Activated CD4-positive, alpha-beta T cell treated with anti-CD3 and anti-CD28 coated beads, Interleukin-2, amount 10 ng/mL, durations not matched to agents 7 days and 5 days (primary cell): ENCODE measurements around the gene SLC4A11. TPM values are rescaled to one million over a fixed set of nuclear protein-coding genes. Genes with fewer than 3 reads are reported as not detected.

Experiments used
- CTCF ChIA-PET: fragments of 350-600 bp; sonication (Branson Sonifier 250); formaldehyde crosslinking; loops from one replicate; lab custom pipeline; 2021; ENCODE audit warnings: antibody characterized with exemption; lab: Charles Lee
- POLR2A ChIA-PET: fragments of 350-600 bp; sonication (Branson Sonifier 250); formaldehyde crosslinking; loops from one replicate; lab custom pipeline; 2021; ENCODE audit warnings: antibody characterized with exemption; lab: Charles Lee
- DNase-seq: peaks from one replicate; pipeline ENCODE4 v3.0.0-alpha.2; 2020
- H3K27ac Mint-ChIP-seq: one replicate; pipeline ENCODE4 v1.8.0; 2021; ENCODE audit warnings: mild to moderate bottlenecking, moderate library complexity, mixed read lengths
- H3K27me3 Mint-ChIP-seq: one replicate; pipeline ENCODE4 v1.8.0; 2021; ENCODE audit warnings: mixed read lengths
- H3K36me3 Mint-ChIP-seq: one replicate; pipeline ENCODE4 v1.8.0; 2021; ENCODE audit warnings: low read depth, mixed read lengths
- H3K4me1 Mint-ChIP-seq: one replicate; pipeline ENCODE4 v1.8.0; 2021; ENCODE audit warnings: mixed read lengths
- H3K4me3 Mint-ChIP-seq: one replicate; pipeline ENCODE4 v1.8.0; 2021; ENCODE audit warnings: mild to moderate bottlenecking, moderate library complexity, mixed read lengths
- H3K9me3 Mint-ChIP-seq: one replicate; pipeline ENCODE4 v1.8.0; 2021; ENCODE audit warnings: mixed read lengths
- total RNA-seq, 2 experiments: library from RNA; stranded (reverse); gene quantifications; one replicate each; pipeline ENCODE4 v1.2.3, GENCODE V29; 2021

SLC4A11 gene
- under 1 TPM; 0.50 to 0.77 TPM for total RNA-seq

- no peaks in the 10 kb centered on the region for H3K9me3 Mint-ChIP-seq
- H3K36me3 Mint-ChIP-seq = no peaks in the 10 kb centered on the region
- H3K27me3 Mint-ChIP-seq = peaks cover 55% of the 10 kb centered on the region
- H3K4me3 Mint-ChIP-seq = peak within 1 kb of the TSS; percentile 81
- ChIA-PET CTCF (interaction anchor here (0.9 to 1.6 kb wide), 4 partner anchors 10 to 35 kb away, joined by 3 to 4 read pairs (median 4); no protein-coding TSS in a partner anchor), POLR2A (no interaction called here)
- H3K4me1 Mint-ChIP-seq = peaks cover 10% of the 10 kb centered on the region
- H3K27ac Mint-ChIP-seq = no peak within 1 kb of the TSS
- peak; percentile 30 for DNase-seq
These were observed at the start of gene SLC4A11 for GRCh38 chr20:3239026-3239866. Gene SLC4A11 (minus strand): TSS chr20:3239190. CDS start chr20:3239137, 53 bp downstream.

GRCh38 chr20:3283222-3283820 is 44.3 kb upstream of the SLC4A11 start:
- H3K4me3 Mint-ChIP-seq = no peak overlapping the region
- no peak for DNase-seq
- no peaks in the 10 kb centered on the region for H3K36me3 Mint-ChIP-seq
- no peaks in the 10 kb centered on the region for H3K27me3 Mint-ChIP-seq
- CTCF ChIA-PET = interaction anchor here (0.6 kb wide), 1 partner anchor 58 kb away, joined by 3 read pairs; no protein-coding TSS in a partner anchor
- POLR2A ChIA-PET = no interaction called here
- no peaks in the 10 kb centered on the region for H3K9me3 Mint-ChIP-seq
- H3K27ac Mint-ChIP-seq = no peak overlapping the region
- H3K4me1 Mint-ChIP-seq = no peaks in the 10 kb centered on the region

GRCh38 chr20:3282271-3283221 is 43.6 kb upstream of the SLC4A11 start:
- no peaks in the 10 kb centered on the region for H3K4me1 Mint-ChIP-seq
- H3K36me3 Mint-ChIP-seq = no peaks in the 10 kb centered on the region
- H3K27ac Mint-ChIP-seq = no peak overlapping the region
- no peak for DNase-seq
- H3K4me3 Mint-ChIP-seq = no peak overlapping the region
- POLR2A ChIA-PET = no interaction called here
- no peaks in the 10 kb centered on the region for H3K9me3 Mint-ChIP-seq
- H3K27me3 Mint-ChIP-seq = no peaks in the 10 kb centered on the region
- CTCF ChIA-PET = interaction anchor here (0.6 kb wide), 1 partner anchor 57 kb away, joined by 3 read pairs; no protein-coding TSS in a partner anchor

GRCh38 chr20:3281437-3281836 is 42.4 kb upstream of the SLC4A11 start:
- no peak overlapping the region for H3K27ac Mint-ChIP-seq
- no peaks in the 10 kb centered on the region for H3K36me3 Mint-ChIP-seq
- no peak for DNase-seq
- no peaks in the 10 kb centered on the region for H3K27me3 Mint-ChIP-seq
- no peaks in the 10 kb centered on the region for H3K9me3 Mint-ChIP-seq
- no peaks in the 10 kb centered on the region for H3K4me1 Mint-ChIP-seq
- CTCF ChIA-PET = interaction anchor here (0.6 kb wide), 1 partner anchor 918 kb away, joined by 3 read pairs; no protein-coding TSS in a partner anchor
- no peak overlapping the region for H3K4me3 Mint-ChIP-seq
- POLR2A ChIA-PET = no interaction called here

GRCh38 chr20:3279761-3280160 is 40.8 kb upstream of the SLC4A11 start:
- no peaks in the 10 kb centered on the region for H3K4me1 Mint-ChIP-seq
- POLR2A ChIA-PET = no interaction called here

GRCh38 chr20:3277686-3278465 is 38.9 kb upstream of the SLC4A11 start:
- H3K27ac Mint-ChIP-seq = peak overlapping the region; percentile 39
- POLR2A ChIA-PET = no interaction called here
- CTCF ChIA-PET = interaction anchor here (0.6 to 1.9 kb wide), 4 partner anchors 9 to 93 kb away, joined by 3 to 5 read pairs (median 3); no protein-coding TSS in a partner anchor
- H3K9me3 Mint-ChIP-seq = no peaks in the 10 kb centered on the region
- H3K4me1 Mint-ChIP-seq = no peaks in the 10 kb centered on the region
- H3K4me3 Mint-ChIP-seq = no peak overlapping the region
- H3K36me3 Mint-ChIP-seq = no peaks in the 10 kb centered on the region
- no peaks in the 10 kb centered on the region for H3K27me3 Mint-ChIP-seq
- DNase-seq = no peak

More at GRCh38 chr20:3279761-3280160, 40.8 kb upstream of the SLC4A11 start:
- Mint-ChIP-seq H3K9me3 (no peaks in the 10 kb centered on the region), H3K27ac (no peak overlapping the region), H3K36me3 (no peaks in the 10 kb centered on the region), H3K27me3 (no peaks in the 10 kb centered on the region), H3K4me3 (no peak overlapping the region)
- DNase-seq = no peak
- CTCF ChIA-PET = interaction anchor here (1.4 kb wide), 1 partner anchor 25 kb away, joined by 3 read pairs; no protein-coding TSS in a partner anchor

- no peak overlapping the region for H3K27ac Mint-ChIP-seq
- H3K9me3 Mint-ChIP-seq = no peaks in the 10 kb centered on the region
- H3K4me3 Mint-ChIP-seq = no peak overlapping the region
- no peak for DNase-seq
- no peaks in the 10 kb centered on the region for H3K4me1 Mint-ChIP-seq
- CTCF ChIA-PET = interaction anchor here (1.0 kb wide), 1 partner anchor 92 kb away, joined by 3 read pairs; no protein-coding TSS in a partner anchor
- no peaks in the 10 kb centered on the region for H3K27me3 Mint-ChIP-seq
- POLR2A ChIA-PET = no interaction called here
- no peaks in the 10 kb centered on the region for H3K36me3 Mint-ChIP-seq
These were observed 37.7 kb upstream of the SLC4A11 start for GRCh38 chr20:3276680-3277015.

- H3K27ac Mint-ChIP-seq = no peak overlapping the region
- H3K27me3 Mint-ChIP-seq = no peaks in the 10 kb centered on the region
- H3K4me3 Mint-ChIP-seq = no peak overlapping the region
- no peaks in the 10 kb centered on the region for H3K9me3 Mint-ChIP-seq
- no peaks in the 10 kb centered on the region for H3K36me3 Mint-ChIP-seq
- no peaks in the 10 kb centered on the region for H3K4me1 Mint-ChIP-seq
- no peak for DNase-seq
- ChIA-PET CTCF (no interaction called here), POLR2A (interaction anchor here (0.7 kb wide), 1 partner anchor 12 kb away, joined by 3 read pairs; no protein-coding TSS in a partner anchor)
These were observed 37.1 kb upstream of the SLC4A11 start for GRCh38 chr20:3275966-3276679.

- no peaks in the 10 kb centered on the region for H3K9me3 Mint-ChIP-seq
- H3K4me3 Mint-ChIP-seq = no peak overlapping the region
- ChIA-PET CTCF (interaction anchor here (0.5 kb wide), 1 partner anchor 26 kb away, joined by 3 read pairs; no protein-coding TSS in a partner anchor), POLR2A (no interaction called here)
- H3K4me1 Mint-ChIP-seq = no peaks in the 10 kb centered on the region
- DNase-seq = no peak
- H3K27me3 Mint-ChIP-seq = no peaks in the 10 kb centered on the region
- H3K36me3 Mint-ChIP-seq = no peaks in the 10 kb centered on the region
- H3K27ac Mint-ChIP-seq = no peak overlapping the region
These were observed 36.3 kb upstream of the SLC4A11 start for GRCh38 chr20:3275064-3275935.

- Mint-ChIP-seq H3K27me3 (no peaks in the 10 kb centered on the region), H3K4me3 (no peak overlapping the region), H3K9me3 (no peaks in the 10 kb centered on the region), H3K36me3 (no peaks in the 10 kb centered on the region), H3K4me1 (no peaks in the 10 kb centered on the region), H3K27ac (no peak overlapping the region)
- ChIA-PET POLR2A (no interaction called here), CTCF (no interaction called here)
- DNase-seq = no peak
These were observed 34.4 kb upstream of the SLC4A11 start for GRCh38 chr20:3273371-3273770.
